Suppressor macrophage (primary cell): Measurements from ENCODE around the gene SMAD3.
"Not testable (repeated sequence)": the region's sequence is repeated elsewhere in the genome, so short reads cannot be mapped to it uniquely, and the experiment has no call there.

Experiments
- DNase-seq, 4 experiments: peaks; one replicate each; pipeline ENCODE4 v3.0.0-alpha.2; 2020 to 2022
- total RNA-seq, 17 experiments: gene quantifications; one replicate each; lab custom pipeline; 2026; ENCODE audit warnings: mixed read lengths in 6 of 17, inconsistent platforms in 3 of 17; lab: John Stamatoyannopoulos, UW

The SMAD3 gene
- 1.7 to 21.0 (median 4.7) reads per million in 17 experiments for total RNA-seq

GRCh38 chr15:67065531-67066005 is at the start of gene SMAD3:
TSS of gene SMAD3 (plus strand) at chr15:67065602. CDS start at chr15:67066155, 553 bp downstream.
- peak; percentile 87 to 93 (median 91) for DNase-seq

- DNase-seq, result peak; percentile 74 to 88 (median 83)
Measured at GRCh38 chr15:67017311-67017710, 48.1 kb upstream of the SMAD3 start.

- DNase-seq, result no peak
Measured at GRCh38 chr15:67018026-67018425, 47.4 kb upstream of the SMAD3 start.

- DNase-seq, result no peak
Measured at GRCh38 chr15:67018441-67018840, 47.0 kb upstream of the SMAD3 start.

GRCh38 chr15:67019069-67019468 is 46.3 kb upstream of the SMAD3 start:
- DNase-seq, result no peak

- peak; percentile 56 to 75 (median 70) for DNase-seq
Measured at GRCh38 chr15:67019884-67020520, 45.4 kb upstream of the SMAD3 start.

GRCh38 chr15:67020668-67021067 is 44.7 kb upstream of the SMAD3 start:
- DNase-seq, result not testable (repeated sequence)

- no peak for DNase-seq
Measured at GRCh38 chr15:67021455-67021854, 43.9 kb upstream of the SMAD3 start.

- no peak for DNase-seq
Measured at GRCh38 chr15:67022587-67023105, 42.8 kb upstream of the SMAD3 start.

- DNase-seq, result no peak
Measured at GRCh38 chr15:67023517-67024313, 41.7 kb upstream of the SMAD3 start.

GRCh38 chr15:67024314-67024997 is 40.9 kb upstream of the SMAD3 start:
- peak; percentile 91 to 97 (median 94) for DNase-seq

GRCh38 chr15:67024998-67025368 is 40.4 kb upstream of the SMAD3 start:
- DNase-seq, result peak in 1 of 4 experiments; percentile 30

GRCh38 chr15:67025719-67026609 is 39.4 kb upstream of the SMAD3 start:
- DNase-seq, result peak; percentile 40 to 81 (median 48)

- peak; percentile 37 to 67 (median 52) for DNase-seq
Measured at GRCh38 chr15:67026610-67026967, 38.8 kb upstream of the SMAD3 start.

- not testable (repeated sequence) for DNase-seq
Measured at GRCh38 chr15:67028440-67028839, 37.0 kb upstream of the SMAD3 start.

GRCh38 chr15:67030036-67030762 is 35.2 kb upstream of the SMAD3 start:
- no peak for DNase-seq

- no peak for DNase-seq
Measured at GRCh38 chr15:67031331-67031730, 34.1 kb upstream of the SMAD3 start.

- DNase-seq, result no peak
Measured at GRCh38 chr15:67032608-67033007, 32.8 kb upstream of the SMAD3 start.

- peak in 3 of 4 experiments; percentile 34 to 47 (median 40) for DNase-seq
Measured at GRCh38 chr15:67033012-67033411, 32.4 kb upstream of the SMAD3 start.

- peak in 3 of 4 experiments; percentile 43 to 71 (median 68) for DNase-seq
Measured at GRCh38 chr15:67033571-67034044, 31.8 kb upstream of the SMAD3 start.

- no peak for DNase-seq
Measured at GRCh38 chr15:67035886-67036285, 29.5 kb upstream of the SMAD3 start.
